M059J (cell line): ENCODE measurements around the gene INAFM2. TPM values are rescaled to one million over a fixed set of nuclear protein-coding genes. Genes with fewer than 3 reads are reported as not detected.

ENCODE experiments used
- DNase-seq: peaks from one replicate; pipeline ENCODE4 v3.0.0-alpha.2; 2012; ENCODE audit warnings: low read depth
- total RNA-seq: library from RNA; depleted of rRNA; stranded (reverse); fragments of >200 nt; shearing (Covaris generic); gene quantifications from 2 replicates; pipeline ENCODE4 v1.2.3, GENCODE V29; 2014; rRNA removed

Gene INAFM2
- total RNA-seq, 1 experiment from 2014 or later, result 29.3 TPM

GRCh38 chr15:40361640-40362039 is 38.1 kb downstream of the INAFM2 start:
- no peak for DNase-seq

- DNase-seq, result no peak
These were observed 40.1 kb downstream of the INAFM2 start for GRCh38 chr15:40363611-40364010.

DNA sequence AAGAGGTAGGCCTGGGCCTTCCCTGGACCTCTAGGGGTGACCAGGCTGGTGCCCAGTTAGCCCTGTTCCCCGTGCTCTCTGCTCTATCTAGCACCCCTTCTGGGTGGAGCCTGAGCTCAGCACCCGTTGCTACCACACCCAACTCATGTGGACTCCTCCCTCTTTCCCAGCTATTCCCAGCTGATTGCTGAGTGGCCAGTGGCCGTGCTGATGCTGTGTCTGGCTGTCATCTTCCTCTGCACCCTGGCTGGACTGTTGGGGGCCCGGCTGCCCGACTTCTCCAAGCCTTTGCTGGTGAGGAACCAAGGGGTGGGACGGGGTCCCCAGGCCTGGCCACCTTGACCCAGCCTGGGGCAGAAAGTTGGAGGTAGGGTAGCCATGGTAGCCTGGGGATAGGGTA is 40.8 kb downstream of the INAFM2 start:
- DNase-seq, result no peak

DNA sequence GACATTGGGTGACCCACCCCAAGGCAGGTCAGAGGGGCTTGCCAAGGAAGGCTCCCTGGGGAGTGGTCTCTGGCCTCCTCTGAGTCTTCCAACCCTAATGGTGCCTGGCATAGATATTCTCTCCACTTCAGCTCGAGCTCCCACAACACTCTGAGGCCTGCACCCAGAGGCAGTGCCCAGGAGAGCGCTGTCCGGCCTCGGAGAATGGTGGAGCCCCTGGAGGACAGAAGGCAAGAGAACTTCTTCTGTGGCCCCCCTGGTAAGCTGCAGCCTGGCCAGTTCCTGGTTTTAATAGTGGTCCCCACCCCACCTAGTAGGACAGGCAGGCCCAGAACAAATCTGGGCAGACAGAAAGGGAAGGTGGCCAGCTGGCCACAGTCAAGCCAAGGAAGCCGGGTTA is 41.5 kb downstream of the INAFM2 start:
- no peak for DNase-seq

GRCh38 chr15:40365624-40366456 is 42.3 kb downstream of the INAFM2 start:
- DNase-seq, result no peak

DNA sequence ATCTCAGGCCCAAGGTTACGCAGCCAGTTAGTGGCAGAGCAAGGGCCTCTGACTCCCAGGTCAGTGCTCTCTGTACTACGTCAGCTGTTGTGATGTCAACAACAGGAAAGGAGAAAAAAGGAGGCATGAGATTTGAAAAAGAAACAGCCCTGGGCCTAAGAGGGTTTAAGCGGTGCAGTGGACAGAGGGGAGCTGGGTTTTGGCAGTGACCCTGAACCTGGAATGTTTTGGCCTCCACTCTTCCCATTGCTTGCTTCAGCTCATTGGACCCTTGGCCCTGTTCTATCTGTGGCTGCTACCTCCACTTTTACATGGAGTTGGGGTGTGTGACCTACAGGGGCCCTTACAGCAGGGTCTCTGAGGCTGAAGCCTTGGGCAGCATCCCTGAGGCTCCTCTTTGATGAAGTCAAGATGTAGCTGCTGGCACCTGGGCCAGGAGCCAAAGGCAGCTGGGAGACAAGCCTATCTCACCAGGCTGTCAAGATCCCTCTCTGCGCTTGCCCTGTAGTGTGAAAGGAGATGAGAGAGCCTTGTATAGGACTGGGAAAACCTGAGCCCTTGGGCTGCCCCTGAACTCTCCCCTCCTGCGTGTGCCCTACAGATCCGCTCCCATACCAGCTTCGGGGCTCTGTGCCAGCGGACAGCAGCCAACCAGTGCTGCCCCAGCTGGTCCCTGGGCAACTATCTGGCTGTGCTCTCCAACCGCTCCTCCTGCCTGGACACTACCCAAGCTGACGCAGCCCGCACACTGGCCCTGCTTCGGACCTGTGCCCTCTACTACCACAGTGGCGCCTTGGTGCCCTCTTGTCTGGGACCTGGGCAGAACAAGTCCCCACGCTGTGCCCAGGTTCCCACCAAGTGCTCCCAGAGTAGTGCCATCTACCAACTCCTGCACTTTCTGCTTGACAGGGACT is 43.2 kb downstream of the INAFM2 start:
- DNase-seq, result no peak

DNA sequence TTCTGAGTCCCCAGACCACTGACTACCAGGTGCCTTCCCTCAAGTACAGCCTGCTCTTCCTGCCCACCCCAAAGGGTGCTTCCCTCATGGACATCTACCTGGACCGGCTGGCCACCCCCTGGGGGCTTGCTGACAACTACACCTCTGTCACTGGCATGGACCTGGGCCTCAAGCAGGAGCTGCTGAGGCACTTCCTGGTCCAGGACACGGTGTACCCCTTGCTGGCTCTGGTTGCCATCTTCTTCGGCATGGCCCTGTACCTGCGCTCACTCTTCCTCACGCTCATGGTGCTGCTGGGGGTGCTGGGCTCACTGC is 43.8 kb downstream of the INAFM2 start:
- DNase-seq, result no peak

DNA sequence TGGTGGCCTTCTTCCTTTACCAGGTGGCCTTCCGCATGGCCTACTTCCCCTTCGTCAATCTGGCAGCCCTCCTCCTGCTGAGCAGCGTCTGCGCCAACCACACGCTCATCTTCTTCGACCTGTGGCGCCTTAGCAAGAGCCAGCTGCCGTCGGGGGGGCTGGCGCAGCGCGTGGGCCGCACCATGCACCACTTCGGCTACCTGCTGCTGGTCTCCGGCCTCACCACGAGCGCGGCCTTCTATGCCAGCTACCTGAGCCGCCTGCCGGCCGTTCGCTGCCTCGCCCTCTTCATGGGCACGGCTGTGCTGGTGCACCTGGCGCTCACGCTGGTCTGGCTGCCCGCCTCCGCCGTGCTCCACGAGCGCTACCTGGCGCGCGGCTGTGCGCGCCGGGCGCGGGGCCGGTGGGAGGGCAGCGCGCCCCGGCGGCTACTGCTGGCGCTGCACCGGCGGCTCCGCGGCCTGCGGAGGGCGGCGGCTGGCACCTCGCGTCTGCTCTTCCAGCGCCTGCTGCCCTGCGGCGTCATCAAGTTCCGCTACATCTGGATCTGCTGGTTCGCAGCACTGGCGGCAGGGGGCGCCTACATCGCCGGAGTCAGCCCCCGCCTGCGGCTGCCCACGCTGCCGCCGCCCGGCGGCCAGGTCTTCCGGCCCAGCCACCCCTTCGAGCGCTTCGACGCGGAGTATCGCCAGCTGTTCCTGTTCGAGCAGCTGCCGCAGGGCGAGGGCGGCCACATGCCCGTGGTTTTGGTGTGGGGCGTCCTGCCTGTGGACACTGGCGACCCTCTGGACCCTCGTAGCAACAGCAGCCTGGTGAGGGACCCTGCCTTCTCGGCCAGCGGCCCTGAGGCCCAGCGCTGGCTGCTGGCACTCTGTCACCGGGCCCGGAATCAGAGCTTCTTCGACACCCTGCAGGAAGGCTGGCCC is 44.5 kb downstream of the INAFM2 start:
- DNase-seq, result peak; percentile 81

DNA sequence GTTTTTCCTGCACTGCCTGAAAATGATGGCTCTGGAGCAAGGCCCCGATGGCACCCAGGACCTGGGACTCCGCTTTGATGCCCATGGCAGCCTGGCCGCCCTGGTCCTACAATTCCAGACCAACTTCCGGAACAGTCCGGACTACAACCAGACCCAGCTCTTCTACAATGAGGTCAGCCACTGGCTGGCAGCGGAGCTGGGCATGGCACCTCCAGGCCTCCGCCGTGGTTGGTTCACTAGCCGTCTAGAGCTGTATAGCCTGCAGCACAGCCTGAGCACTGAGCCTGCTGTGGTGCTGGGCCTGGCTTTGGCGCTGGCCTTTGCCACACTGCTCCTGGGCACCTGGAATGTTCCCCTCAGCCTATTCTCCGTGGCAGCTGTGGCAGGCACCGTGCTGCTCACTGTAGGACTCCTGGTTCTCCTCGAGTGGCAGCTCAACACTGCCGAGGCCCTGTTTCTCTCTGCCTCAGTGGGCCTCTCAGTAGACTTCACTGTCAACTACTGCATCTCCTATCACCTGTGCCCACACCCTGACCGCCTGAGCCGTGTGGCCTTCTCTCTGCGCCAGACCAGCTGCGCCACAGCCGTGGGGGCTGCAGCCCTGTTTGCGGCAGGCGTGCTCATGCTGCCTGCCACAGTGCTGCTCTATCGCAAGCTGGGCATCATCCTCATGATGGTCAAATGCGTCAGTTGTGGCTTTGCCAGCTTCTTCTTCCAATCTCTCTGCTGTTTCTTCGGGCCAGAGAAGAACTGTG is 45.4 kb downstream of the INAFM2 start:
- no peak for DNase-seq

DNA sequence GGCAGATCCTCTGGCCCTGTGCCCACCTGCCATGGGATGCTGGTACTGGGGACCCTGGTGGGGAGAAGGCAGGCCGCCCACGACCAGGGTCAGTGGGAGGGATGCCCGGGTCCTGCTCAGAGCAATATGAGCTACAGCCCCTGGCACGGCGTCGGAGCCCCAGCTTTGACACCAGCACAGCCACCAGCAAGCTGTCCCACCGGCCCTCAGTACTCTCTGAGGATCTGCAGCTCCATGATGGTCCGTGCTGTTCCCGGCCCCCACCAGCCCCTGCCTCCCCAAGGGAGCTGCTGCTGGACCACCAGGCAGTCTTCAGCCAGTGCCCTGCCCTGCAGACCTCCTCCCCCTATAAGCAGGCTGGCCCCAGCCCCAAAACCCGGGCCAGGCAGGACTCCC is 46.0 kb downstream of the INAFM2 start:
- DNase-seq, result no peak

GRCh38 chr15:40369971-40370370 is 46.5 kb downstream of the INAFM2 start:
- no peak for DNase-seq

DNA sequence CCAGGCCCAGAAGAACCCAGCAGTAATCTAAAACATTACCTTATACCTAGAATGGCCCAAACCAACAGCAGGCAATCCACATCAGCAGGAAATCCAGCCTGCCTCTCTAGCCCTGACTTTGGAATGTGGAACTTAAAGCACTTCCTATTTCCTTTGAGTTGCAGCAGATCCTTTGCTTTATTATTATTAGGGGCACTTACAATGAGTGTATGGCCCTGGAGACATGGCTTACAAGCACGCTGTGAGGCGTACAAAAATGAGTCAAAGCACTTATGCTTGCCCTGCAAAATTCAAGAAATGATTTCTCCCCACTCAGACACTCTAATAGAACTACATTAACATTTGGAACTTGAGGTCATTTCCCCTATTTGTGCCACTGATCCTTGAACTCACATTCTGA is 49.5 kb downstream of the INAFM2 start:
- no peak for DNase-seq

Other genes starting within 250 kb of the INAFM2 start
- 5.4 and 12.1 TPM in 2 replicates for gene BMF, start 214.8 kb upstream of the INAFM2 start, total RNA-seq
- 47.1 and 54.0 TPM in 2 replicates for gene BUB1B, start 162.6 kb upstream of the INAFM2 start, total RNA-seq
- gene PAK6, start 84.6 kb upstream of the INAFM2 start, total RNA-seq, result 9.8 and 13.0 TPM in 2 replicates
- not detected in 2 replicates for gene ANKRD63, start 40.6 kb upstream of the INAFM2 start, total RNA-seq
- gene PLCB2, start 15.8 kb upstream of the INAFM2 start, total RNA-seq, result not detected in 2 replicates
- gene CCDC9B, start 17.2 kb downstream of the INAFM2 start, total RNA-seq, result 9.4 and 14.1 TPM in 2 replicates
- gene PHGR1, start 27.3 kb downstream of the INAFM2 start, total RNA-seq, result not detected in 2 replicates
- 0.49 and 2.4 TPM in 2 replicates for gene DISP2, start 34.5 kb downstream of the INAFM2 start, total RNA-seq
- gene KNSTRN, start 59.0 kb downstream of the INAFM2 start, total RNA-seq, result 76.1 and 91.7 TPM in 2 replicates
- gene IVD, start 82.1 kb downstream of the INAFM2 start, total RNA-seq, result 10.6 and 19.5 TPM in 2 replicates
- gene BAHD1, start 117.3 kb downstream of the INAFM2 start, total RNA-seq, result 6.5 and 16.6 TPM in 2 replicates
- 35.5 and 40.5 TPM in 2 replicates for gene CHST14, start 147.3 kb downstream of the INAFM2 start, total RNA-seq
- 13.3 and 24.9 TPM in 2 replicates for gene CCDC32, start 241.3 kb downstream of the INAFM2 start, total RNA-seq
- 9.4 and 11.0 TPM in 2 replicates for gene RPUSD2, start 245.6 kb downstream of the INAFM2 start, total RNA-seq